Panc1 (cell line): ENCODE measurements around the gene TCF7.

Experiments used
- CTCF ChIP-seq: fragments of 450-650 bp; IDR thresholded peaks from 2 replicates; pipeline ENCODE4 v1.5.1; 2017; ENCODE audit warnings: mild to moderate bottlenecking
- POLR2AphosphoS5 ChIP-seq: IDR thresholded peaks from 2 replicates; pipeline ENCODE4 v1.6.1; 2012; ENCODE audit warnings: mild to moderate bottlenecking, low read depth, low read length, moderate library complexity
- TCF7L2 ChIP-seq: IDR thresholded peaks from 2 replicates; pipeline ENCODE4 v1.6.1; 2011; ENCODE audit warnings: mild to moderate bottlenecking, low read depth, low read length, inconsistent platforms

GRCh38 chr5:134183481-134183880, 69.0 kb downstream of the TCF7 start:
- TF ChIP-seq CTCF (no peak), POLR2AphosphoS5 (no peak), TCF7L2 (no peak)
